ENCODE results near the gene PSMB1. TPM values are rescaled to one million over a fixed set of nuclear protein-coding genes. Genes with fewer than 3 reads are reported as not detected.

Gene PSMB1
- total and polyA plus RNA-seq, 9 of the 15 experiments (the other 6 are each of a cell fraction or from before 2014, with no cell fraction given), result 447 to 2,953 (median 884) TPM

- TF ChIP-seq ZBTB40 (IDR thresholded peaks at IDR 0.05) (no peak), ZBTB40 (CRISPR knock-in tag; IDR thresholded peaks at IDR 0.05) (no peak), CBX3 (IDR thresholded peaks at IDR 0.05; ENCODE audit: borderline replicate concordance in 1 of 2, low read length in 2 of 2) (peak in 1 of 2 experiments; percentile 31; a peak in 1 of 3 replicates), NCOA1 (IDR thresholded peaks at IDR 0.05; ENCODE audit: low read depth) (no peak), ZNF124 (CRISPR knock-in tag; IDR thresholded peaks at IDR 0.05) (no peak), KDM1A (IDR thresholded peaks at IDR 0.05) (no peak), TRIM24 (IDR thresholded peaks at IDR 0.05) (peak; percentile 72 to 77; a peak in 3 of 4 replicates), NCOR1 (IDR thresholded peaks at IDR 0.05) (no peak), MCM2 (IDR thresholded peaks at IDR 0.05; ENCODE audit: low read depth) (no peak), ZNF696 (CRISPR knock-in tag; conservative IDR thresholded peaks at IDR 0.05) (no peak), NFATC3 (IDR thresholded peaks at IDR 0.05) (no peak), SIX5 (IDR thresholded peaks at IDR 0.05; ENCODE audit: borderline replicate concordance in 1 of 2, insufficient read depth in 1 of 2, low read depth in 1 of 2, low read length in 2 of 2) (no peak), RBM14 (IDR thresholded peaks at IDR 0.05; ENCODE audit: borderline replicate concordance, insufficient read depth, low read depth, low read length) (no peak), MTA3 (IDR thresholded peaks at IDR 0.05; ENCODE audit: borderline replicate concordance) (no peak), MTA1 (IDR thresholded peaks at IDR 0.05; ENCODE audit: borderline replicate concordance) (no peak), ZBTB7A (IDR thresholded peaks at IDR 0.05; ENCODE audit: borderline replicate concordance, control insufficient read depth, low read depth, low read length) (no peak), PHB2 (IDR thresholded peaks at IDR 0.05; ENCODE audit: low read depth) (no peak), KLF10 (CRISPR knock-in tag; IDR thresholded peaks at IDR 0.05) (no peak)
- TF ChIP-seq, protein P1, sequence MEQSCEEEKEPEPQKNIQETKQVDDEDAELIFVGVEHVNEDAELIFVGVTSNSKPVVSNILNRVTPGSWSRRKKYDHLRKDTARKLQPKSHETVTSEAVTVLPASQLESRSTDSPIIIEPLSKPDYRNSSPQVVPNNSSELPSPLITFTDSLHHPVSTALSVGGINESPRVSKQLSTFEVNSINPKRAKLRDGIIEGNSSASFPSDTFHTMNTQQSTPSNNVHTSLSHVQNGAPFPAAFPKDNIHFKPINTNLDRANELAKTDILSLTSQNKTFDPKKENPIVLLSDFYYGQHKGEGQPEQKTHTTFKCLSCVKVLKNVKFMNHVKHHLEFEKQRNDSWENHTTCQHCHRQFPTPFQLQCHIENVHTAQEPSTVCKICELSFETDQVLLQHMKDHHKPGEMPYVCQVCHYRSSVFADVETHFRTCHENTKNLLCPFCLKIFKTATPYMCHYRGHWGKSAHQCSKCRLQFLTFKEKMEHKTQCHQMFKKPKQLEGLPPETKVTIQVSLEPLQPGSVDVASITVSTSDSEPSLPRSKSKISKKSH (CRISPR knock-in tag; IDR thresholded peaks at IDR 0.05), result no peak
- TF ChIP-seq, protein P2, sequence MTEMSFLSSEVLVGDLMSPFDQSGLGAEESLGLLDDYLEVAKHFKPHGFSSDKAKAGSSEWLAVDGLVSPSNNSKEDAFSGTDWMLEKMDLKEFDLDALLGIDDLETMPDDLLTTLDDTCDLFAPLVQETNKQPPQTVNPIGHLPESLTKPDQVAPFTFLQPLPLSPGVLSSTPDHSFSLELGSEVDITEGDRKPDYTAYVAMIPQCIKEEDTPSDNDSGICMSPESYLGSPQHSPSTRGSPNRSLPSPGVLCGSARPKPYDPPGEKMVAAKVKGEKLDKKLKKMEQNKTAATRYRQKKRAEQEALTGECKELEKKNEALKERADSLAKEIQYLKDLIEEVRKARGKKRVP (CRISPR knock-in tag; IDR thresholded peaks at IDR 0.05), result no peak
These were observed 37.6 kb upstream of the PSMB1 start (continued) for GRCh38 chr6:170590725-170591124.

Data from K562 (cell line).